ENCODE data around the gene KDM5C.

The KDM5C gene

GRCh38 chrX:53257670-53258423 is 32.8 kb upstream of the KDM5C start:
- TF ChIP-seq EGR1 (IDR thresholded peaks at IDR 0.05) (no peak), NFIC (IDR thresholded peaks at IDR 0.05) (no peak), CREB1 (IDR thresholded peaks at IDR 0.05; ENCODE audit: low read depth) (no peak), CEBPB (IDR thresholded peaks at IDR 0.05) (no peak), ZBTB7A (IDR thresholded peaks at IDR 0.05; ENCODE audit: low read depth) (no peak), TEAD4 (IDR thresholded peaks at IDR 0.05) (no peak), EP300 (IDR thresholded peaks at IDR 0.05; ENCODE audit: borderline replicate concordance) (no peak), YY1 (IDR thresholded peaks at IDR 0.05; ENCODE audit: low read depth) (no peak), RAD21 (IDR thresholded peaks at IDR 0.05; ENCODE audit: low read depth) (no peak), MAX (IDR thresholded peaks at IDR 0.05) (no peak), TCF12 (IDR thresholded peaks at IDR 0.05; ENCODE audit: low read depth) (no peak), USF1 (IDR thresholded peaks at IDR 0.05) (no peak), TAF1 (IDR thresholded peaks at IDR 0.05; ENCODE audit: low read depth) (no peak), REST (IDR thresholded peaks at IDR 0.05; ENCODE audit: low read depth) (no peak), FOXM1 (IDR thresholded peaks at IDR 0.05; ENCODE audit: borderline replicate concordance, low read depth) (no peak)

GRCh38 chrX:53257166-53257565 is 32.2 kb upstream of the KDM5C start:
- TF ChIP-seq YY1 (IDR thresholded peaks at IDR 0.05; ENCODE audit: low read depth) (no peak), CEBPB (IDR thresholded peaks at IDR 0.05) (no peak), EGR1 (IDR thresholded peaks at IDR 0.05) (no peak), FOXM1 (IDR thresholded peaks at IDR 0.05; ENCODE audit: borderline replicate concordance, low read depth) (no peak), CREB1 (IDR thresholded peaks at IDR 0.05; ENCODE audit: low read depth) (no peak), TAF1 (IDR thresholded peaks at IDR 0.05; ENCODE audit: low read depth) (no peak), MAX (IDR thresholded peaks at IDR 0.05) (no peak), RAD21 (IDR thresholded peaks at IDR 0.05; ENCODE audit: low read depth) (no peak), TEAD4 (IDR thresholded peaks at IDR 0.05) (no peak), TCF12 (IDR thresholded peaks at IDR 0.05; ENCODE audit: low read depth) (no peak), EP300 (IDR thresholded peaks at IDR 0.05; ENCODE audit: borderline replicate concordance) (no peak), ZBTB7A (IDR thresholded peaks at IDR 0.05; ENCODE audit: low read depth) (no peak), REST (IDR thresholded peaks at IDR 0.05; ENCODE audit: low read depth) (no peak), NFIC (IDR thresholded peaks at IDR 0.05) (no peak), USF1 (IDR thresholded peaks at IDR 0.05) (no peak)

GRCh38 chrX:53256446-53257041 is 31.5 kb upstream of the KDM5C start:
- TF ChIP-seq REST (IDR thresholded peaks at IDR 0.05; ENCODE audit: low read depth) (no peak), USF1 (IDR thresholded peaks at IDR 0.05) (no peak), YY1 (IDR thresholded peaks at IDR 0.05; ENCODE audit: low read depth) (no peak), EGR1 (IDR thresholded peaks at IDR 0.05) (no peak), TEAD4 (IDR thresholded peaks at IDR 0.05) (no peak), NFIC (IDR thresholded peaks at IDR 0.05) (no peak), FOXM1 (IDR thresholded peaks at IDR 0.05; ENCODE audit: borderline replicate concordance, low read depth) (no peak), TCF12 (IDR thresholded peaks at IDR 0.05; ENCODE audit: low read depth) (no peak), CREB1 (IDR thresholded peaks at IDR 0.05; ENCODE audit: low read depth) (no peak), ZBTB7A (IDR thresholded peaks at IDR 0.05; ENCODE audit: low read depth) (no peak), EP300 (IDR thresholded peaks at IDR 0.05; ENCODE audit: borderline replicate concordance) (no peak), TAF1 (IDR thresholded peaks at IDR 0.05; ENCODE audit: low read depth) (no peak), RAD21 (IDR thresholded peaks at IDR 0.05; ENCODE audit: low read depth) (no peak), CEBPB (IDR thresholded peaks at IDR 0.05) (no peak)
